Endothelial cell of umbilical vein (primary cell): Measurements from ENCODE around the gene NUP58. TPM values are rescaled to one million over a fixed set of nuclear protein-coding genes. Genes with fewer than 3 reads are reported as not detected.

ENCODE experiments used
- BruUV-seq: library from RNA; stranded (reverse); fragments of 400-500 nt; replicated peaks from 2 replicates; lab custom pipeline; 2021; lab: Mats Ljungman, UMichigan
- CTCF ChIA-PET: fragments of 300-600, 350-600 bp; sonication (Branson Sonifier 250); formaldehyde crosslinking; loops from one replicate; lab custom pipeline; 2021; ENCODE audit warnings: antibody characterized with exemption, inconsistent platforms; lab: Charles Lee
- POLR2A ChIA-PET: fragments of 300-600, 350-600 bp; sonication (Branson Sonifier 250); formaldehyde crosslinking; loops from one replicate; lab custom pipeline; 2021; ENCODE audit warnings: antibody characterized with exemption, inconsistent platforms; lab: Charles Lee
- DNase-seq: peaks from one replicate; pipeline ENCODE4 v3.0.0-alpha.2; 2011; ENCODE audit warnings: low read depth, low spot score
- FAIRE-seq: peaks from 2 replicates; lab custom pipeline; 2011; peaks lifted over from hg19 to GRCh38; lab: Jason Lieb, UNC
- H2AFZ ChIP-seq: 2 replicates; pipeline ENCODE4 v1.6.0; 2012; ENCODE audit warnings: low read depth, low read length, control low read depth, inconsistent platforms
- H3K27ac ChIP-seq: 2 replicates; pipeline ENCODE4 v1.5.1; 2011; ENCODE audit warnings: low read depth, mild to moderate bottlenecking, control low read depth, low read length, moderate library complexity; ENCODE audit not compliant: insufficient read depth
- H3K27me3 ChIP-seq, 2 experiments: 2 replicates each; pipeline versions ENCODE4 v1.6.0 to v1.6.1; 2011; ENCODE audit warnings: low read length in 2 of 2, mixed read lengths in 1 of 2; ENCODE audit not compliant: control insufficient read depth in 2 of 2, insufficient read depth in 2 of 2
- H3K36me3 ChIP-seq, 2 experiments: 2 replicates in 1 of 2; 3 replicates in 1 of 2; pipeline ENCODE4 v1.5.1; 2011; ENCODE audit warnings: low read length in 2 of 2, mild to moderate bottlenecking in 1 of 2, moderate library complexity in 1 of 2; ENCODE audit not compliant: control insufficient read depth in 2 of 2, insufficient read depth in 2 of 2; ENCODE audit errors: extremely low read depth in 1 of 2
- H3K4me1 ChIP-seq: 3 replicates; pipeline ENCODE4 v1.5.1; 2011; ENCODE audit warnings: mild to moderate bottlenecking, low read length; ENCODE audit not compliant: control insufficient read depth, insufficient read depth; ENCODE audit errors: extremely low read depth
- H3K4me2 ChIP-seq: 2 replicates; pipeline ENCODE4 v1.6.1; 2011; ENCODE audit warnings: low read length, control low read depth, mixed read lengths; ENCODE audit not compliant: insufficient read depth
- H3K4me3 ChIP-seq, 3 experiments: fragments of 200-600 bp in 1 of 3; sonication (generic), shearing (Covaris generic) in 1 of 3; replicated peaks in 1 of 3; 2 replicates each; pipeline ENCODE4 v1.5.1; 2011 to 2016; ENCODE audit warnings: control low read depth in 3 of 3, low read length in 3 of 3, mild to moderate bottlenecking in 2 of 3, inconsistent platforms in 1 of 3, low read depth in 1 of 3, moderate library complexity in 1 of 3; ENCODE audit not compliant: insufficient read depth in 1 of 3
- H3K79me2 ChIP-seq: 2 replicates; pipeline ENCODE4 v1.6.0; 2012; ENCODE audit warnings: low read length, inconsistent platforms; ENCODE audit not compliant: control insufficient read depth, insufficient read depth
- H3K9ac ChIP-seq: replicated peaks from 2 replicates; pipeline ENCODE3; 2011; ENCODE audit warnings: low read length, control low read depth; ENCODE audit not compliant: insufficient read depth; ENCODE audit errors: extremely low read depth
- H3K9me1 ChIP-seq: replicated peaks from 3 replicates; pipeline ENCODE4 v1.6.0; 2011; ENCODE audit warnings: mild to moderate bottlenecking, low read length; ENCODE audit not compliant: control insufficient read depth, insufficient read depth; ENCODE audit errors: extremely low read depth
- H3K9me3 ChIP-seq: replicated peaks from 2 replicates; pipeline ENCODE4 v1.5.1; 2012; ENCODE audit warnings: low read length, inconsistent platforms; ENCODE audit not compliant: control insufficient read depth, insufficient read depth
- H4K20me1 ChIP-seq: replicated peaks from 2 replicates; pipeline ENCODE3; 2011; ENCODE audit warnings: mild to moderate bottlenecking, low read length; ENCODE audit not compliant: control insufficient read depth, insufficient read depth; ENCODE audit errors: extremely low read depth
- CTCF ChIP-seq, 2 donors: IDR thresholded peaks; 1 replicate in 1 of 2; 2 replicates in 1 of 2; pipeline ENCODE4 v1.5.1; 2011; ENCODE audit warnings: low read length in 2 of 2, mild to moderate bottlenecking in 2 of 2, moderate library complexity in 2 of 2, control low read depth in 1 of 2, inconsistent platforms in 1 of 2, low read depth in 1 of 2; ENCODE audit not compliant: insufficient read depth in 1 of 2; ENCODE audit errors: extremely low read depth in 1 of 2
- EZH2 ChIP-seq: IDR thresholded peaks from 2 replicates; pipeline ENCODE4 v1.6.1; 2012; ENCODE audit warnings: borderline replicate concordance, low read depth, mild to moderate bottlenecking, moderate library complexity, low read length, inconsistent platforms; ENCODE audit not compliant: severe bottlenecking
- FOS ChIP-seq: IDR thresholded peaks from 2 replicates; pipeline ENCODE4 v1.6.1; 2011; ENCODE audit warnings: mild to moderate bottlenecking, low read length, moderate library complexity, borderline replicate concordance; ENCODE audit not compliant: insufficient read depth
- GATA2 ChIP-seq: IDR thresholded peaks from 2 replicates; pipeline ENCODE4 v1.7.0; 2011; ENCODE audit warnings: low read depth, mild to moderate bottlenecking, moderate library complexity, mixed read lengths, low read length; ENCODE audit not compliant: insufficient read length, insufficient read depth
- JUN ChIP-seq: IDR thresholded peaks from 2 replicates; pipeline ENCODE4 v1.6.1; 2011; ENCODE audit warnings: borderline replicate concordance, low read depth; ENCODE audit not compliant: insufficient read length, insufficient read depth
- MAX ChIP-seq: IDR thresholded peaks from 2 replicates; pipeline ENCODE4 v1.6.1; 2011; ENCODE audit not compliant: insufficient read depth, insufficient read length
- MYC ChIP-seq: IDR thresholded peaks from one replicate; pipeline ENCODE4 v1.6.1; 2011; ENCODE audit warnings: mild to moderate bottlenecking, low read depth, low read length
- POLR2A ChIP-seq: IDR thresholded peaks from 2 replicates; pipeline ENCODE4 v1.6.1; 2012; ENCODE audit warnings: low read depth, mild to moderate bottlenecking, control low read depth, low read length
- POLR2AphosphoS5 ChIP-seq: IDR thresholded peaks from 2 replicates; pipeline ENCODE4 v1.6.1; 2012; ENCODE audit warnings: low read depth, mild to moderate bottlenecking, control low read depth, low read length, moderate library complexity; ENCODE audit not compliant: insufficient read depth
- dilution Hi-C: fragments of 300-500 bp; cut with MboI; formaldehyde crosslinking; loops from one replicate; pipeline ENCODE4 v1.15.0; 2019; ENCODE audit warnings: low sequenced_read_pairs; ENCODE audit not compliant: extremely low pct_ligation_motif_present
- intact Hi-C: fragments of 100-400 bp; cut with micrococcal nuclease; formaldehyde crosslinking; loops from one replicate; pipeline ENCODE4 v1.10.0; 2022
- polyA plus RNA-seq, 4 experiments: library from polyadenylated mRNA; depleted of rRNA in 3 of 4; stranded (reverse) in 3 of 4; unstranded in 1 of 4; fragments of >200 nt; gene quantifications; 2 replicates each; pipeline versions ENCODE4 v1.2.1 to v1.2.3, GENCODE V29; 2011 to 2012; ENCODE audit warnings: missing spikeins in 1 of 4
- total RNA-seq: library from RNA; stranded (reverse); gene quantifications from 2 replicates; pipeline ENCODE4 v1.2.3, GENCODE V29; 2021

Gene NUP58
- total and polyA plus RNA-seq, 2 donors (not counting 3 experiments of a cell fraction or from before 2014, with no cell fraction given): 28.5 to 49.6 TPM

GRCh38 chr13:25324100-25324499 lies 22.7 kb downstream of the NUP58 start:
- H3K4me1 ChIP-seq: no peaks in the 10 kb centered on the region
- no peak overlapping the region for H2AFZ ChIP-seq
- H3K79me2 ChIP-seq: no peaks in the 10 kb centered on the region
- no peak overlapping the region for H3K27ac ChIP-seq
- DNase-seq: no peak
- intact Hi-C loops: no loop called here
- POLR2A ChIA-PET: no interaction called here
- BruUV-seq: no TSS peak
- no peaks in the 10 kb centered on the region for H3K9me1 ChIP-seq
- H3K36me3 ChIP-seq: peaks cover 0 to 25% of the 10 kb centered on the region in 2 experiments
- H3K4me3 ChIP-seq: no peak overlapping the region
- FAIRE-seq: no peak
- CTCF ChIA-PET: interaction anchor here (1.3 to 1.7 kb wide), 3 partner anchors 9 to 52 kb away, joined by 3 to 6 read pairs (median 4); no protein-coding TSS in a partner anchor
- H4K20me1 ChIP-seq: peaks cover 3% of the 10 kb centered on the region
- no peak overlapping the region for H3K9ac ChIP-seq
- no peaks in the 10 kb centered on the region for H3K9me3 ChIP-seq
- H3K4me2 ChIP-seq: no peak overlapping the region
- TF ChIP-seq POLR2A (no peak), FOS (no peak), GATA2 (no peak), POLR2AphosphoS5 (no peak), CTCF (IDR thresholded peaks at IDR 0.05; ENCODE audit: extremely low read depth in 1 of 2, insufficient read depth in 1 of 2, low read depth in 1 of 2, low read length in 2 of 2) (no peak), MYC (no peak), EZH2 (no peak), JUN (no peak), MAX (no peak)
- no peaks in the 10 kb centered on the region for H3K27me3 ChIP-seq
- dilution Hi-C loops: no loop called here
